ENCODE data around the gene C1orf21. TPM values are rescaled to one million over a fixed set of nuclear protein-coding genes. Genes with fewer than 3 reads are reported as not detected.
A peak's percentile ranks its signal among the peaks of the same experiment; 100 is the strongest.

Gene C1orf21
- total and polyA plus RNA-seq, 10 donors: 9.7 to 60.4 (median 26.7) TPM

- no peak for DNase-seq
- peak overlapping the region; percentile 63 to 79 (median 74) for H3K4me3 ChIP-seq
- TF ChIP-seq, protein P1, sequence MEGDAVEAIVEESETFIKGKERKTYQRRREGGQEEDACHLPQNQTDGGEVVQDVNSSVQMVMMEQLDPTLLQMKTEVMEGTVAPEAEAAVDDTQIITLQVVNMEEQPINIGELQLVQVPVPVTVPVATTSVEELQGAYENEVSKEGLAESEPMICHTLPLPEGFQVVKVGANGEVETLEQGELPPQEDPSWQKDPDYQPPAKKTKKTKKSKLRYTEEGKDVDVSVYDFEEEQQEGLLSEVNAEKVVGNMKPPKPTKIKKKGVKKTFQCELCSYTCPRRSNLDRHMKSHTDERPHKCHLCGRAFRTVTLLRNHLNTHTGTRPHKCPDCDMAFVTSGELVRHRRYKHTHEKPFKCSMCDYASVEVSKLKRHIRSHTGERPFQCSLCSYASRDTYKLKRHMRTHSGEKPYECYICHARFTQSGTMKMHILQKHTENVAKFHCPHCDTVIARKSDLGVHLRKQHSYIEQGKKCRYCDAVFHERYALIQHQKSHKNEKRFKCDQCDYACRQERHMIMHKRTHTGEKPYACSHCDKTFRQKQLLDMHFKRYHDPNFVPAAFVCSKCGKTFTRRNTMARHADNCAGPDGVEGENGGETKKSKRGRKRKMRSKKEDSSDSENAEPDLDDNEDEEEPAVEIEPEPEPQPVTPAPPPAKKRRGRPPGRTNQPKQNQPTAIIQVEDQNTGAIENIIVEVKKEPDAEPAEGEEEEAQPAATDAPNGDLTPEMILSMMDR (IDR thresholded peaks at IDR 0.05 in 8 of 11, conservative IDR thresholded peaks at IDR 0.05 in 3 of 11): no peak
- TF ChIP-seq POLR2A (IDR thresholded peaks at IDR 0.05) (no peak), POLR2AphosphoS5 (IDR thresholded peaks at IDR 0.05) (no peak)
- intact Hi-C loops (cut with DNase I; ENCODE audit: low total_unique reads): no loop called here
- H3K9me3 ChIP-seq: no peaks in the 10 kb centered on the region
- no peaks in the 10 kb centered on the region for H3K36me3 ChIP-seq
- H3K27ac ChIP-seq: peak overlapping the region in 7 of 8 donors; percentile 84 to 91 (median 88)
- peaks cover 0 to 49% (median 30%) of the 10 kb centered on the region in 6 donors for H3K4me1 ChIP-seq
- 2 to 3% (median 2%) methylated on average over 7 of the region's 7 CpGs for WGBS, 5 donors
- peaks cover 0 to 41% (median 6%) of the 10 kb centered on the region in 7 donors for H3K27me3 ChIP-seq (replicated peaks in 1 of 7)
Observed at GRCh38 chr1:184388319-184388889, 1.6 kb downstream of the C1orf21 start.

DNA sequence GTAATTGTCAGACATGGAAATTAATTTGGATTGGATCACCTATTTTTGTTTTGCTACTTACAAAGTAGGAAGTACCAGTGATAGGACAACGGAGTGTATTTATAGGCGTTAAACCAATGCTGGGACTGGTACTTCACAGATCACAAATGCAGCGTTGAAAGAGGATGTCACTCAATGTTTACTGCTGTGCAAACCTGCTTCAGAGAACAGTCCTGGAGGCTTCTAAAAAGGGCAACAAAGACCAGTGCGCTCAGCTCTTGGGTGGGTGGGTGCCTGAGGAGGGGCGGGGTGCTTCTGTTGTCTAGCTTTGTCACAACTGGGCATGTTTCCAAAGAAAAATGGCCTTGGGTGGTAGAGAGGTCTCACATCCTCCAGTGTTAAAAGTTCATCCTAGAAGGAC lies 2.1 kb downstream of the C1orf21 start:
- Histone ChIP-seq H3K36me3 (no peaks in the 10 kb centered on the region), H3K27me3 (replicated peaks in 1 of 7) (peaks cover 0 to 37% (median 6%) of the 10 kb centered on the region in 7 donors), H3K4me3 (peak overlapping the region; percentile 63 to 79 (median 74)), H3K27ac (peak overlapping the region in 6 of 8 donors; percentile 86 to 91 (median 88)), H3K9me3 (no peaks in the 10 kb centered on the region), H3K4me1 (peaks cover 0 to 51% (median 30%) of the 10 kb centered on the region in 6 donors)
- no peak for DNase-seq
- WGBS, 5 donors: 20 to 33% (median 28%) methylated on average over 5 of the region's 5 CpGs
- intact Hi-C loops (cut with DNase I; ENCODE audit: low total_unique reads): no loop called here
- TF ChIP-seq POLR2A (IDR thresholded peaks at IDR 0.05) (no peak), POLR2AphosphoS5 (IDR thresholded peaks at IDR 0.05) (no peak)
- TF ChIP-seq, protein P1 (IDR thresholded peaks at IDR 0.05 in 8 of 11, conservative IDR thresholded peaks at IDR 0.05 in 3 of 11): no peak

DNA sequence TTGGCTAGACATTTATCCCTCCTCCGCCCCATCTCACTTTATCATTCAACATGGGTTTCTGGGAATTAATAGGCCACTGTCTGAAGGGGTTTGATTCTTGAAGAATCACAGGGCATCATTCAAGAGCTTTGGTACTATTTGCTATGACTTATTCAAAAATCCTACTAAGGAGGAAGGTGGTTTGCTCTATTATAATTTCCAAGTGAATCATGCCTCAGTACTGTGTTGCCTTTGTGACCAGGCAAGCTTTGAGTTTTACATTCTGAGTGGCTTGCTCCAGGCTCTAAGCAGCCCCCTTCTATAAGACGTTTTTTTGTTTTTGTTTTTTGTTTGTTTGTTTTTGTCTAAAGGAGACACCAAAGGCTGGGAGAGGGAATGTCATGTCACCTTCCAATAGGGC lies 2.6 kb downstream of the C1orf21 start:
- Histone ChIP-seq H3K4me3 (peak overlapping the region in 4 of 8 donors; percentile 67 to 79 (median 75)), H3K4me1 (peaks cover 0 to 51% (median 30%) of the 10 kb centered on the region in 6 donors), H3K27me3 (replicated peaks in 1 of 7) (peaks cover 0 to 37% (median 6%) of the 10 kb centered on the region in 7 donors), H3K36me3 (no peaks in the 10 kb centered on the region), H3K9me3 (no peaks in the 10 kb centered on the region), H3K27ac (peak overlapping the region in 4 of 8 donors; percentile 88 to 91 (median 90))
- WGBS, 5 donors: 67 to 85% (median 71%) methylated on average over 2 of the region's 2 CpGs
- TF ChIP-seq POLR2A (IDR thresholded peaks at IDR 0.05) (no peak), POLR2AphosphoS5 (IDR thresholded peaks at IDR 0.05) (no peak)
- TF ChIP-seq, protein P1 (IDR thresholded peaks at IDR 0.05 in 8 of 11, conservative IDR thresholded peaks at IDR 0.05 in 3 of 11): no peak
- intact Hi-C loops (cut with DNase I; ENCODE audit: low total_unique reads): no loop called here
- no peak for DNase-seq

- no peaks in the 10 kb centered on the region for H3K9me3 ChIP-seq
- intact Hi-C loops (cut with DNase I; ENCODE audit: low total_unique reads): no loop called here
- no peak for TF ChIP-seq POLR2A (IDR thresholded peaks at IDR 0.05)
- TF ChIP-seq, protein P1 (IDR thresholded peaks at IDR 0.05 in 8 of 11, conservative IDR thresholded peaks at IDR 0.05 in 3 of 11): no peak
- TF ChIP-seq POLR2AphosphoS5 (IDR thresholded peaks at IDR 0.05): no peak
- 55 to 72% (median 66%) methylated on average over 2 of the region's 2 CpGs for WGBS, 5 donors
- no peak overlapping the region for H3K4me3 ChIP-seq
- H3K4me1 ChIP-seq: peaks cover 0 to 47% (median 28%) of the 10 kb centered on the region in 6 donors
- H3K27ac ChIP-seq: no peak overlapping the region
- no peaks in the 10 kb centered on the region for H3K36me3 ChIP-seq
- H3K27me3 ChIP-seq (replicated peaks in 1 of 7): peaks cover 0 to 29% (median 6%) of the 10 kb centered on the region in 7 donors
- DNase-seq: no peak
Observed at GRCh38 chr1:184390889-184391288, 4.1 kb downstream of the C1orf21 start.
